Stomach (tissue), 4 donors: Measurements from ENCODE around the gene BANF2.

Experiments used
- EP300 ChIP-seq: sonication (generic); formaldehyde crosslinking; IDR thresholded peaks from one replicate; pipeline ENCODE4 v1.6.1; 2017; ENCODE audit warnings: antibody characterized with exemption
- POLR2AphosphoS5 ChIP-seq, 3 donors: sonication (generic); formaldehyde crosslinking; IDR thresholded peaks; one replicate each; pipeline ENCODE4 v1.6.1; 2016; ENCODE audit warnings: antibody characterized with exemption in 3 of 3

DNA sequence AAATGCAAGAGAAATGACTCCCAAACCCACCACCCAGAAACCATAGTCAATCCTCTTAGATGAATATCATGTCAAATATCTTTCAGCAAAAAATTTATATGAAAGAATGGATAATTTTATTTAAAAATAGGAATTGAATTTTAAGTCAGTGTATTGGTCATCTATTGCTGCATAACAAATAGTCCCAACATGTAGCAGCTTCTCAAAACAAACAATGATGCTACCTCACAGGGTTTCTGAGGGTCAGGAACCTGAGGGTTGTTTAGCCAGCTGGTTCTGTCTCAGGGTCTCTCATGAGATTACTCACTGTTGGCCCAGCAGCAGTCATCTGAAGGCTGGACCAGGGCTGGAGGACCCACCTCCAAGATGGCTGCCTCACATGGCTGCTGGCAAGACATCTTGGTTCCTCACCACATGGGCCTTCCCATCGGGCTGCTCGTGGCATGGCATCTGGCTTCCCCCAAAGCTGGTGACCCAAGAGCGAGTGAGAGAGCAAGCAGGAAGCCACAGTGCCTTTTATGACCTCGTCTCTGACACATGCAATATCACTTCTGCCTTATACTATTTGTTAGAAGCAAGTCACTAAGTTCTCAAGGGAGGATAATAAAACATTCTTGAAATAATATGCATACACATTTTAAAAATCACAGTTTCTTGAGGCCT lies 36.3 kb downstream of the BANF2 start:
- TF ChIP-seq EP300 (no peak), POLR2AphosphoS5 (IDR thresholded peaks at IDR 0.05) (no peak)
